SK-N-DZ (cell line): ENCODE measurements around the gene FGF10.

Experiments
- DNase-seq: peaks from one replicate; pipeline ENCODE4 v3.0.0-alpha.2; 2015; ENCODE audit warnings: low spot score

FGF10 gene

GRCh38 chr5:44358421-44358820 is 30.8 kb downstream of the FGF10 start:
- DNase-seq = peak; percentile 66

GRCh38 chr5:44356231-44356630 is 33.0 kb downstream of the FGF10 start:
- DNase-seq = no peak

- peak; percentile 84 for DNase-seq
These were observed 43.3 kb downstream of the FGF10 start for GRCh38 chr5:44345871-44346270.

DNA sequence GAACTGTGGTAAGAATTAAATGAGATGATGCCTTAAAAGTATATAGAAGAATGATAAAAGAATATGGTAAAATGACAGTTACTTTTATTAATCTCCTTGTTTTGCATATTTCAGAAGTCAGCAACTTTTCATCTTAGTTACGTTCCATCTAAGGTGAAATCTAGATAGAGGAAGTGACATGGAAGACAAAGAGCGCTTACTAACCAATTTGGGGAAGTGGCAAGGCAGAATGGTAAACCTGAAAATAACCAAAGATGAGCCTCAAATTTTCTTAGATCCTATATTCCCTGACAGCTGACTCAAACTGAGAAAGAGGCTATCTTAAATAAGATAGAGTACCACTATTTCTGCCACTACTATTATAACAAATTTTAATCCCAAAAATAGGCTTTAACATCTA is 52.5 kb downstream of the FGF10 start:
- no peak for DNase-seq

- no peak for DNase-seq
These were observed 54.6 kb downstream of the FGF10 start for GRCh38 chr5:44334622-44335021.

DNA sequence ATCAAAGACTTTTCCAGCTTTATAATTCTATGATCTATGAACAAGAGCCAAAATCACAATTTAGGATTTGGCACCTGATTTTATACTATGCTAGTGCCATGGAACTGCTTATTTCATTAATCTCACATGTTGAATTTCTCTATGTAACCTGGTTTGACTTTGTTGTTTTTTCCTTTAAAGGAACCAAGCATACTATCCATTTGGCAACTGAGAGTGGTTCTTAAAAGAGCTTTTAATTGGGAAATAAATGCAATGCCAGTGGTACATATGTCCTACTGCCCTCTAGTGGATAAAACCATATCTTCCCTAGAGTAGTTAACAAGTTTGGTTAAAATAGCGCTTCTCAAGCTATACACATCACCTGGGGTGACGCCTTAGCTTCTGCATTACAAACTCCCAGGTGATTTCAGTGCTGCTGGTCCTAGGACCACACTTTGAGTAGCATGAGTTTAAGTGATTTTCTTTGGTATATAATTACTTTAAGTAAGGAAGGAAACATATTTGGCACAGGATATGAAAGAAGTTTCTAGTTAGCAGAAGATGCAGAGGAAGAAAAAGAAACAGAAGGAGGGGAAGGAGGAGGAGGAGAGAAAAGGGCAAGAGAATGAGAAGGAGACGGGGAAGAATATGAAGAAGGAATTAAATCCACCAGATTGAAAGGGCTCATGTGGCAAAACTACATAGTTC is 56.8 kb downstream of the FGF10 start:
- DNase-seq = peak; percentile 41

DNA sequence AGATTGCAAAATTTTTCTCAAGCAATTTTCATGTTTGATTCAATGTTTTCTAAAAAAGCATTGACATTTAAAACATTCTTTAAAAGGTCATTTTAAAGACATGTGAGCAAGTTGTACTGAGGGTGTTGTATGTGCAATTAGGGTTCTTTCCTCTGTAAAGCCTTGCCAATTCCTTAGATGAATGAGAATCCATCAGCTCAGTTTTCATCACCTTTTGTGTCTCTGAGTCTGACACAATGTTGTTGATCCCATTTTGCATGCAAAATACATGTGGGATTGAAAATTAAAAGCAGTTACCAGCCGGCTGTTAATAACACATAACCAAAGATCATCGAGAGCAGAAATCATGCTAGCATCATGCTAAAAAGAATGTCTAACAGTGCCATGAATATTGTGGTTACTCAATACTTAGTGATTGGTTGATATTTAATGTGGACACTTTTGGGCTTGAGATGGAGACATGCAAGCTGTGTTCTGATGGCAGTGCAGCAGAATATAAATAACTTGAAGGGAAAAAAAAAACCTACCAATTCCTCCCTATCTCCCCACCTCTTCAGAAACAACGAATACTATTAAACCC is 57.7 kb downstream of the FGF10 start:
- DNase-seq = no peak

DNA sequence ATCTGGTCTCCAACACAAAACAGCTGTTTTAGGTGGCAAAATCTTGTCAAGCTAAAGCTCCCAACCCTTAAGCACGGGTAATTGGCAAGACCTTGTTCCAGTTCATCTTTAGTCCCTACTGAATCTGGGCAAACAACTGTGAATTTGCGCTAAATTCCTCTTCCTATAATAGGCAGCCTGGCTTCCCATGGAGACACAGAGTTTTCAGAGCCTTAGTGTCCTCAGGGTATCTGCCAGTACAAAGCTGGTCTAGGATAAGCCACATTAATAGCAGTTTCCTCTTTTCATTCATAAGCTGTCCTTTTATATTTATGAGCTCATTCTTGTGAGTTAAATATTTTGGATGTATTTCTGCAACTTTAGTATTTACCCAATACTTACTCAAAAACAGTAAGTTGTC is 59.5 kb downstream of the FGF10 start:
- no peak for DNase-seq

- no peak for DNase-seq
These were observed 68.0 kb downstream of the FGF10 start for GRCh38 chr5:44321144-44321725.

DNA sequence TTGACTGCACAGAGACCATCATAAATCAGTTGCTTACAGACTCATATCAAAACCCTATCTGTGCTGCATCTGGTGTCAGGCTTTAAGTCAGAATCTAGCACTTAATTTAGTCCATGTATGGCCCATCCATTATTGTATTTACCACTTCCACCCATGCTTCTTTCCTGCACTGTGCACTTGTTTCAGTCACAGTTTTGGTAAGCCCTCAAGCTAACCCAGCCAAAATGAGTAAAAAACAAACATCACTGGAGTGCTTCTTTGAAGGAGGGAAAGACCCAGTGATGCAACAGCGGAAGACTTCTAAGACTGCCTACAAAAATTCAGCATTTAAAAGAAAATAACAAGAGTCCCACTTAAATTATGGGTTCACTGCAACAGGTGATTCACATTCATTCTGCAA is 69.0 kb downstream of the FGF10 start:
- no peak for DNase-seq

GRCh38 chr5:44318883-44319282 is 70.3 kb downstream of the FGF10 start:
- no peak for DNase-seq

DNA sequence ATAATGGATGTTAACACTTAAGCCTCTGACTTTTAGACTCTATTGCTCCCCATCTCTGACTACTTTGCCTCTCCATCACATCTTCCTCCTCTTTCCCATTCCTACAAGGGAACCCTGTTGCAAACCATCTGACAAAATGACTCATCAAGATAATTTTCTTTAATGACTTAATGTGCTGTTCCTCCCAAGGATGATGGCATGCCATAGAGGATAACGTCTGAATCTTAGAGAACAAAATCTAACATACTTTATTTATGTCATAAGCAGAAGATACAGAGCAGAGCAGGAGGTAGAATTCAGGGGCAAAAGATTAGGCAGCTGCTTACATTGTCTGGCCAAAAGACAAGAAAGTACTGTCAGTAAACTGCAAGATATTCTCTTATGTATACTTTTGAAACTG is 76.8 kb downstream of the FGF10 start:
- DNase-seq = no peak

- DNase-seq = no peak
These were observed 88.7 kb downstream of the FGF10 start for GRCh38 chr5:44300551-44300950.

GRCh38 chr5:44299394-44299793 is 89.8 kb downstream of the FGF10 start:
- no peak for DNase-seq

DNA sequence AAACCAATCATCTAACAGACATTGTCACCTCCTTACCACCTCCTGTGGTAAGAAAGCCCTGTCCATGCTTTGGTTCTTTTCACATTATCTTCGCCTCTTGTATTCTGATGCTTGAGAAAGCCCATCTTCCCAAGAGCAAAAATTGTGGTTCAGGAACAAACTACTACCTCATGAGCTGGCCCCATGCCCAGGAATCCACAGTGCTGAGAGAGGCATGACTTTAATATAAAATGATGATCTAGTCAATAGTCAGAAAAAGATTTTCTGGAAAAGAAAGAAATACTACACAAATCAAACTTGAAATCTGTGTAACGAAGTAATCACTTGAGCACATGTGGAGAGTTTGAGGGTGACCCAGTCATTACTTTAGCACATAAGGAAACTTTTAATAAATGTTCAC is 94.7 kb downstream of the FGF10 start:
- no peak for DNase-seq

DNA sequence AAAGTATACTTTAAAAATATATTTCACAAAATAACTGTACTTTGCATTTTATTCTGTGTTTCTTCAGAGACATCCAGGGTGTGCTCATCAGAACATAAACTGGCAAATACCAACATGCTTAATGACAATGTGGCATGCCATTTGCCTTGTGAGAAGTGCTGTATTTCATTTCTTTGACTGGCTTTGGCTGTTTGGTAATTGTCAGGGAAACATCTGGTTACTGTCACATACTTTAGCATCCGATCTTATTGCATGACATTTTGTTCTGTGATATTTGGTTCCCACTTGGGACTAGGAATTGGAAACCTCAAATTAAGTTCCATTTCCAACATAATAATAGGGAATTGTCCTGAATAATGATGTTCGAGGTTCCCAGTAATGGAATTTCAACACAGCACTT is 96.5 kb downstream of the FGF10 start:
- DNase-seq = peak; percentile 71

DNA sequence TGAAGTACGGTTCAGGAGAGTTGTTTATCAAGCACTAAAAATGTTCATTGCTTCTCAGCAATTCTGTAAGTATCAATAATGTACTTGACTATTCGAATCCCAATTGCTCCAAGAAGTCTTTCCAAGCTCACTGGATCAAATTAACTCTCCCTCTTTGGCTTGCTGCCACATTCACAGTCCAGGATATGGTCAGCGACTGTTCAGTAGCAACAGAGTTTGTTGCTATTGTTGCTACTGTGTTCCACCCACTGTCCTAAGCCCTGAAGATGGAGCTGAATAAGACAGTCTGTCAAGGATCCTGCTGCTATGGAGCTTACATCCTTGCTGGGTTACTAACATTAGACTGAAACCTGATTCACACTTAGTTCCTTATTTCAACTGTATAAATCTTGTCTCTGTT is 110.8 kb downstream of the FGF10 start:
- DNase-seq = no peak

- no peak for DNase-seq
These were observed 113.3 kb downstream of the FGF10 start for GRCh38 chr5:44275908-44276307.

DNA sequence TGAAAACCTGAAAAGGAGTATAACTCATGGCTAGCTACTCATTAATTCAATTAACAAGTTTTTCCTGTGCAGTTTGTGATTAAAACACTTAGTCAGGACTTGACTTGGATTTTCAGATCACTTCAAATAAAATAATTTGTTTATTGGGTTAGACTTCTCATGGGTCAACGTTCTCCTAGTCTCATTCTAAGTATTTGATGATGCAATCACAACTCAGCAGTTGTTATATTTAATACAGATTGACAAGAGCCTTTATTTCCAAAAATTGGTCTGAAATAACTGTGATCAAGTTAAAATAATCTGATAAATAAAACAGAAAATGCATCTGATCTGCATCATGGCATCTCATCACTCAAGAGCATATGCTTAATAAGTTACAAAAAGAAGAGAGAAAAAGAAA is 113.9 kb downstream of the FGF10 start:
- no peak for DNase-seq

- no peak for DNase-seq
These were observed 121.3 kb downstream of the FGF10 start for GRCh38 chr5:44267909-44268308.

- DNase-seq = no peak
These were observed 122.2 kb downstream of the FGF10 start for GRCh38 chr5:44266882-44267576.

- no peak for DNase-seq
These were observed 123.5 kb downstream of the FGF10 start for GRCh38 chr5:44265713-44266112.

DNA sequence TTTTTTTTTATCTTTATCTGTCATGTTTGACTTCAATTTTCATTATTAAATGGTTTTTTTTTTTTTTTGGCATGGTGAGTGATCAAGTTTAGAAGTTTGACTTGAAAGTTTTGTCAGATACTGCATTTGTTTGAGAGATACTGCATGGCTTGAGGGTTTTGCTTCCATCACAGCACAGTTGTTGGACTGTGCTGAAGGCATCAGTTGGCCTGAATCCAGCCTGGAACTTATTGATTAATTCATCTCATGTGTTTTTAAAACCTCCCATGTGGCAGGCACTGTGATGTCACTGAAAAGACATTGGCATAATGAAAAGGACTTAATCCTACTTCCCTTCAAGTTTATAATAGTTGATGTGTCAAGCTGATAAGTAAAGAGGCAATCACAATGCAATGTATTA is 128.4 kb downstream of the FGF10 start:
- no peak for DNase-seq
